OCI-LY1 (cell line): ENCODE results near the gene TMEM140.

Experiments used
- H2AFZ ChIP-seq: fragments of 200-600 bp; sonication (generic), shearing (Covaris generic); 2 replicates; pipeline ENCODE4 v1.6.0; 2014; ENCODE audit warnings: antibody characterized with exemption, mild to moderate bottlenecking, low read length
- H3F3A ChIP-seq: fragments of 200-600 bp; sonication (generic), shearing (Covaris generic); 2 replicates; pipeline ENCODE4 v1.6.0; 2014; ENCODE audit warnings: mild to moderate bottlenecking, antibody characterized with exemption, low read length, moderate library complexity; ENCODE audit not compliant: insufficient read depth
- H3K27ac ChIP-seq: fragments of 200-600 bp; sonication (generic); 2 replicates; pipeline ENCODE4 v1.5.1; 2014; ENCODE audit warnings: low read length, mixed run types, mild to moderate bottlenecking, low read depth; ENCODE audit not compliant: poor library complexity, severe bottlenecking
- H3K27me3 ChIP-seq: fragments of 200-600 bp; sonication (generic); 2 replicates; pipeline ENCODE4 v1.6.0; 2014; ENCODE audit warnings: antibody characterized with exemption, mild to moderate bottlenecking, low read length, moderate library complexity; ENCODE audit not compliant: insufficient read depth
- H3K36me3 ChIP-seq: fragments of 200-600 bp; sonication (generic); 2 replicates; pipeline ENCODE4 v1.6.1; 2014; ENCODE audit warnings: mild to moderate bottlenecking, antibody characterized with exemption, low read length, moderate library complexity, mixed read lengths; ENCODE audit not compliant: insufficient read depth
- H3K4me1 ChIP-seq: fragments of 200-600 bp; sonication (generic); 2 replicates; pipeline ENCODE4 v1.5.1; 2014; ENCODE audit warnings: mild to moderate bottlenecking, low read length, moderate library complexity; ENCODE audit not compliant: insufficient read depth, severe bottlenecking
- H3K4me2 ChIP-seq: fragments of 200-600 bp; sonication (generic), shearing (Covaris generic); 2 replicates; pipeline ENCODE4 v1.6.1; 2014; ENCODE audit warnings: low read length
- H3K4me3 ChIP-seq: fragments of 200-600 bp; sonication (generic); 2 replicates; pipeline ENCODE4 v1.5.1; 2014; ENCODE audit warnings: low read length, low read depth, mild to moderate bottlenecking, mixed read lengths; ENCODE audit not compliant: poor library complexity, severe bottlenecking
- H3K79me2 ChIP-seq: fragments of 200-600 bp; shearing (Covaris generic); 2 replicates; pipeline ENCODE4 v1.6.1; 2016; ENCODE audit warnings: mixed run types, low read length, mixed read lengths; ENCODE audit not compliant: insufficient read depth
- H3K9ac ChIP-seq: fragments of 200-600 bp; sonication (generic), shearing (Covaris generic); 2 replicates; pipeline ENCODE4 v1.6.1; 2014; ENCODE audit warnings: mild to moderate bottlenecking, low read length, mixed read lengths
- H3K9me2 ChIP-seq: fragments of 200-600 bp; sonication (generic), shearing (Covaris generic); 2 replicates; pipeline ENCODE4 v1.6.1; 2014; ENCODE audit warnings: low read depth, mild to moderate bottlenecking, low read length, mixed read lengths
- H3K9me3 ChIP-seq: fragments of 200-600 bp; shearing (Covaris generic); 2 replicates; pipeline ENCODE4 v1.6.1; 2014; ENCODE audit warnings: low read length, mixed read lengths
- H4K20me1 ChIP-seq: fragments of 200-600 bp; sonication (generic), shearing (Covaris generic); 2 replicates; pipeline ENCODE4 v1.6.0; 2016; ENCODE audit warnings: mild to moderate bottlenecking, low read length; ENCODE audit not compliant: insufficient read depth
- CTCF ChIP-seq: fragments of 200-600 bp; sonication (generic), shearing (Covaris generic); IDR thresholded peaks from 2 replicates; pipeline ENCODE4 v1.5.1; 2017; ENCODE audit warnings: mild to moderate bottlenecking, antibody characterized with exemption, low read length, moderate library complexity, mixed read lengths
- EZH2 ChIP-seq: fragments of 200-600 bp; sonication (generic), shearing (Covaris generic); IDR thresholded peaks from 2 replicates; pipeline ENCODE4 v1.8.0; 2017; ENCODE audit warnings: borderline replicate concordance, mixed run types, mild to moderate bottlenecking, antibody characterized with exemption, low read length, moderate library complexity, mixed read lengths

The TMEM140 gene

GRCh38 chr7:135180122-135180521 lies 32.2 kb downstream of the TMEM140 start:
- Histone ChIP-seq H3K27me3 (no peaks in the 10 kb centered on the region), H4K20me1 (no peaks in the 10 kb centered on the region), H3K27ac (no peak overlapping the region), H3K4me2 (no peak overlapping the region), H3K9me2 (no peaks in the 10 kb centered on the region), H3K4me3 (no peak overlapping the region), H3K4me1 (no peaks in the 10 kb centered on the region), H3K79me2 (no peaks in the 10 kb centered on the region), H3K36me3 (peaks cover 41% of the 10 kb centered on the region), H3K9me3 (peaks cover 11% of the 10 kb centered on the region), H3F3A (no peaks in the 10 kb centered on the region), H3K9ac (no peak overlapping the region), H2AFZ (no peak overlapping the region)
- TF ChIP-seq EZH2 (no peak), CTCF (no peak)

DNA sequence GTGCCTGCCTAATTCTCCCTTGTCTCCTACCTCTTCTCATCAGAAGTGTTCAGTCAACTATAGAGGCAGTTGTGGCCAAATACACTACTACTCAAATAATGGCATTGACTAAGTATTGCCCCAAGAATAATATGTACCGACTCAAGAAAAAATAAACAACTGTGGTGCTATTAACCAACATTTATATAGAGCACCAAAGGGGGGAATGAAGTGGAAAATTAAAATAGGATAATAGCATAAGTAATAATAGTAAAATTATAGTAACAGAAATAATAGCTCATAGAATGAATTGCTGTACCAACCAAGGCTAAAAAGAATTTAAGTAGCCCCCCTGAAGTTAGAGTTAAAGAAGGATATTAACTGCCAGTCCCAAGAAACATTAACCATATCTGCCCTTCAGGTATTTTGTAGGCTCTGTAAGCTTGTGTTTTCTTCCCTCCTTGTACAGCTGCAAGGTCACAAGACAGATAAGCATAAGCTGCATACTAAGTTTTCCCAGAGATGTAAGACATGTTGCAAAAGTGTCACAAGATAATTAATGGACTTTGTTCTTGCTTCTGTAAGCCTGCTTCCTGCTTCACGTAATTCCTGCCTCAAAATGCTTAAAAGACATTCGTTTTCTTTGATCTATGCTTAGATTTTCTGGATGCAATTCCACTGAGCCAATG lies 33.5 kb downstream of the TMEM140 start:
- Histone ChIP-seq H3K36me3 (peaks cover 53% of the 10 kb centered on the region), H3K27ac (no peak overlapping the region), H2AFZ (no peak overlapping the region), H3K9me3 (peaks cover 11% of the 10 kb centered on the region), H3K9me2 (no peaks in the 10 kb centered on the region), H3K4me2 (no peak overlapping the region), H3F3A (no peaks in the 10 kb centered on the region), H3K4me1 (no peaks in the 10 kb centered on the region), H3K27me3 (no peaks in the 10 kb centered on the region), H3K79me2 (no peaks in the 10 kb centered on the region), H3K4me3 (no peak overlapping the region), H3K9ac (no peak overlapping the region), H4K20me1 (no peaks in the 10 kb centered on the region)
- no peak for TF ChIP-seq CTCF

GRCh38 chr7:135181929-135182678 lies 34.2 kb downstream of the TMEM140 start:
- H2AFZ ChIP-seq = no peak overlapping the region
- H3K9me2 ChIP-seq = no peaks in the 10 kb centered on the region
- no peak for TF ChIP-seq CTCF
- TF ChIP-seq EZH2 = no peak
- no peak overlapping the region for H3K9ac ChIP-seq
- H3K36me3 ChIP-seq = peaks cover 60% of the 10 kb centered on the region
- peaks cover 11% of the 10 kb centered on the region for H3K9me3 ChIP-seq
- no peak overlapping the region for H3K4me2 ChIP-seq
- H3K4me3 ChIP-seq = no peak overlapping the region
- H3K4me1 ChIP-seq = no peaks in the 10 kb centered on the region
- H3K79me2 ChIP-seq = no peaks in the 10 kb centered on the region
- no peaks in the 10 kb centered on the region for H4K20me1 ChIP-seq
- no peaks in the 10 kb centered on the region for H3F3A ChIP-seq
- H3K27ac ChIP-seq = no peak overlapping the region
- H3K27me3 ChIP-seq = no peaks in the 10 kb centered on the region
